ENCODE measurements around the gene POLR2J.

GRCh38 chr7:102473271-102473991 lies 5.3 kb downstream of the POLR2J start:
- TF ChIP-seq, protein P1, sequence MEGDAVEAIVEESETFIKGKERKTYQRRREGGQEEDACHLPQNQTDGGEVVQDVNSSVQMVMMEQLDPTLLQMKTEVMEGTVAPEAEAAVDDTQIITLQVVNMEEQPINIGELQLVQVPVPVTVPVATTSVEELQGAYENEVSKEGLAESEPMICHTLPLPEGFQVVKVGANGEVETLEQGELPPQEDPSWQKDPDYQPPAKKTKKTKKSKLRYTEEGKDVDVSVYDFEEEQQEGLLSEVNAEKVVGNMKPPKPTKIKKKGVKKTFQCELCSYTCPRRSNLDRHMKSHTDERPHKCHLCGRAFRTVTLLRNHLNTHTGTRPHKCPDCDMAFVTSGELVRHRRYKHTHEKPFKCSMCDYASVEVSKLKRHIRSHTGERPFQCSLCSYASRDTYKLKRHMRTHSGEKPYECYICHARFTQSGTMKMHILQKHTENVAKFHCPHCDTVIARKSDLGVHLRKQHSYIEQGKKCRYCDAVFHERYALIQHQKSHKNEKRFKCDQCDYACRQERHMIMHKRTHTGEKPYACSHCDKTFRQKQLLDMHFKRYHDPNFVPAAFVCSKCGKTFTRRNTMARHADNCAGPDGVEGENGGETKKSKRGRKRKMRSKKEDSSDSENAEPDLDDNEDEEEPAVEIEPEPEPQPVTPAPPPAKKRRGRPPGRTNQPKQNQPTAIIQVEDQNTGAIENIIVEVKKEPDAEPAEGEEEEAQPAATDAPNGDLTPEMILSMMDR (IDR thresholded peaks at IDR 0.05 in 4 of 5, conservative IDR thresholded peaks at IDR 0.05 in 1 of 5), result no peak
- no peak for TF ChIP-seq POLR2A (IDR thresholded peaks at IDR 0.05)

Measured in gastrocnemius medialis (tissue), 4 donors.